ENCODE data around the gene HTRA2.

Gene HTRA2

GRCh38 chr2:74504591-74504990 is 25.1 kb upstream of the HTRA2 start:
- Histone ChIP-seq H3K4me2 (ENCODE audit: low read length) (no peak overlapping the region), H4K20me1 (ENCODE audit: insufficient read depth, low read length) (no peaks in the 10 kb centered on the region), H3K36me3 (replicated peaks; ENCODE audit: low read depth, low read length) (peaks cover 13% of the 10 kb centered on the region), H3K27ac (ENCODE audit: low read length) (no peak overlapping the region), H3K9me3 (ENCODE audit: insufficient read depth, low read length) (no peaks in the 10 kb centered on the region), H3K79me2 (ENCODE audit: low read length) (peaks cover 11% of the 10 kb centered on the region), H3K4me1 (ENCODE audit: low read length) (peaks cover 29% of the 10 kb centered on the region), H3K4me3 (ENCODE audit: low read length) (no peak overlapping the region), H3K9ac (ENCODE audit: low read length) (no peak overlapping the region), H2AFZ (ENCODE audit: low read depth, low read length) (no peak overlapping the region), H3K27me3 (ENCODE audit: low read depth, low read length) (no peaks in the 10 kb centered on the region)
- no peak for TF ChIP-seq EZH2phosphoT487 (IDR thresholded peaks at IDR 0.05; ENCODE audit: low read depth)
- no peak for TF ChIP-seq CTCF (IDR thresholded peaks at IDR 0.05; ENCODE audit: low read depth, low read length)

- no peak overlapping the region for H3K27ac ChIP-seq (ENCODE audit: low read length)
- H3K9me3 ChIP-seq (ENCODE audit: insufficient read depth, low read length) = no peaks in the 10 kb centered on the region
- H3K36me3 ChIP-seq (replicated peaks; ENCODE audit: low read depth, low read length) = peaks cover 13% of the 10 kb centered on the region
- H3K27me3 ChIP-seq (ENCODE audit: low read depth, low read length) = no peaks in the 10 kb centered on the region
- no peak overlapping the region for H3K9ac ChIP-seq (ENCODE audit: low read length)
- no peak overlapping the region for H3K4me3 ChIP-seq (ENCODE audit: low read length)
- H2AFZ ChIP-seq (ENCODE audit: low read depth, low read length) = no peak overlapping the region
- TF ChIP-seq EZH2phosphoT487 (IDR thresholded peaks at IDR 0.05; ENCODE audit: low read depth) = no peak
- no peak for TF ChIP-seq CTCF (IDR thresholded peaks at IDR 0.05; ENCODE audit: low read depth, low read length)
- peaks cover 11% of the 10 kb centered on the region for H3K79me2 ChIP-seq (ENCODE audit: low read length)
- H4K20me1 ChIP-seq (ENCODE audit: insufficient read depth, low read length) = no peaks in the 10 kb centered on the region
- peak overlapping the region; percentile 7; the same call in 1 of the 2 replicates for H3K4me2 ChIP-seq (ENCODE audit: low read length)
- peaks cover 32% of the 10 kb centered on the region for H3K4me1 ChIP-seq (ENCODE audit: low read length)
These were observed 24.1 kb upstream of the HTRA2 start for GRCh38 chr2:74505448-74506246.

GRCh38 chr2:74507145-74507925 is 22.4 kb upstream of the HTRA2 start, which contains the start of gene PCGF1:
PCGF1 (minus strand) TSS chr2:74507695; CDS start chr2:74507668, 27 bp downstream.
- Histone ChIP-seq H3K4me1 (ENCODE audit: low read length) (peaks cover 32% of the 10 kb centered on the region), H3K4me2 (ENCODE audit: low read length) (peak within 1 kb of the TSS; percentile 88), H2AFZ (ENCODE audit: low read depth, low read length) (peak within 1 kb of the TSS; percentile 88; the same call in 1 of the 2 replicates), H3K9me3 (ENCODE audit: insufficient read depth, low read length) (no peaks in the 10 kb centered on the region), H4K20me1 (ENCODE audit: insufficient read depth, low read length) (no peaks in the 10 kb centered on the region), H3K27me3 (ENCODE audit: low read depth, low read length) (no peaks in the 10 kb centered on the region), H3K27ac (ENCODE audit: low read length) (peak within 1 kb of the TSS; percentile 93), H3K9ac (ENCODE audit: low read length) (peak within 1 kb of the TSS; percentile 91), H3K36me3 (replicated peaks; ENCODE audit: low read depth, low read length) (peaks cover 13% of the 10 kb centered on the region), H3K4me3 (ENCODE audit: low read length) (peak within 1 kb of the TSS; percentile 82), H3K79me2 (ENCODE audit: low read length) (peaks cover 11% of the 10 kb centered on the region)
- no peak for TF ChIP-seq EZH2phosphoT487 (IDR thresholded peaks at IDR 0.05; ENCODE audit: low read depth)
- TF ChIP-seq CTCF (IDR thresholded peaks at IDR 0.05; ENCODE audit: low read depth, low read length) = peak; percentile 59
